Right lobe of liver (tissue), 6 donors: ENCODE data around the gene PPP1R14C. TPM values are rescaled to one million over a fixed set of nuclear protein-coding genes. Genes with fewer than 3 reads are reported as not detected.

Experiments used
- ATAC-seq, 4 donors: fragments of 200-7000 bp; cut with Tn5 transposase; one replicate each; pipeline ENCODE4 v1.9.1; 2020; ENCODE audit warnings: mild to moderate bottlenecking in 4 of 4, moderate library complexity in 4 of 4
- DNase-seq, 3 donors: peaks; one replicate each; pipeline ENCODE4 v3.0.0-alpha.2; 2020
- H3K27ac ChIP-seq, 3 donors: fragments of 200-600 bp; one replicate each; pipeline ENCODE4 v1.8.0; 2022
- H3K27me3 ChIP-seq, 2 donors: fragments of 200-600 bp; one replicate each; pipeline ENCODE4 v1.8.0; 2022
- H3K36me3 ChIP-seq, 4 donors: fragments of 200-600 bp; sonication (generic) in 1 of 4; one replicate each; pipeline versions ENCODE4 v1.5.1 to v1.8.0; 2017 to 2022; ENCODE audit warnings: control low read depth in 1 of 4
- H3K4me1 ChIP-seq, 4 donors: fragments of 200-600 bp; sonication (generic) in 1 of 4; one replicate each; pipeline versions ENCODE4 v1.5.1 to v1.8.0; 2017 to 2022; ENCODE audit warnings: control low read depth in 1 of 4
- H3K4me3 ChIP-seq, 3 donors: fragments of 200-600 bp; one replicate each; pipeline ENCODE4 v1.8.0; 2022
- H3K9me3 ChIP-seq, 4 donors: fragments of 200-600 bp; sonication (generic) in 1 of 4; one replicate each; pipeline versions ENCODE4 v1.5.1 to v1.8.0; 2017 to 2022; ENCODE audit warnings: control low read depth in 1 of 4
- POLR2A ChIP-seq: fragments of 450-650 bp; IDR thresholded peaks from one replicate; pipeline ENCODE4 v1.6.1; 2017; ENCODE audit warnings: antibody characterized with exemption, mild to moderate bottlenecking
- WGBS: methylation state at CpG from one replicate; pipeline ENCODE4 v1.1.6; 2018; ENCODE audit warnings: low coverage, low lambda C conversion rate; ENCODE audit not compliant: insufficient coverage; ENCODE audit errors: missing lambda C conversion rate; 5-methylcytosine and 5-hydroxymethylcytosine counted together
- intact Hi-C, 2 donors: fragments of 100-400 bp; cut with DNase I; formaldehyde crosslinking; loops; one replicate each; pipeline versions ENCODE4 v1.11.2 to v1.14.1; 2022
- total RNA-seq, 6 experiments: library from RNA; depleted of rRNA in 2 of 6; stranded (reverse); fragments of >200 nt in 2 of 6; fragmentation: NEBNext Ultra II Directional in 3 of 6; extraction: Animal tissue kit (Norgen Biotek cat#: 25700) in 3 of 6; gene quantifications; one replicate each; pipeline versions ENCODE4 v1.1.0 to v1.2.4, GENCODE V29; 2016 to 2023
- TF ChIP-seq, protein P1 (sequence below), 4 donors: fragments of 200-600 bp in 3 of 4; fragments of 450-650 bp in 1 of 4; IDR thresholded peaks; one replicate each; pipeline versions ENCODE4 v1.5.1 to v1.8.0; 2016 to 2022; ENCODE audit warnings: antibody characterized with exemption in 4 of 4, mild to moderate bottlenecking in 2 of 4
- donor health status: DM: no; HTN: yes; CAD: no.
- donor health status: DM: no; HTN: no; CAD: no.
- donor health status: DM: no; HTN: no; CAD: no.
- donor health status: DM: no; HTN: yes; CAD: no.
- donor health status: DM: no; HTN: yes; CAD: no.

Gene PPP1R14C
- total RNA-seq, 6 experiments from 2014 or later, result not detected

DNA sequence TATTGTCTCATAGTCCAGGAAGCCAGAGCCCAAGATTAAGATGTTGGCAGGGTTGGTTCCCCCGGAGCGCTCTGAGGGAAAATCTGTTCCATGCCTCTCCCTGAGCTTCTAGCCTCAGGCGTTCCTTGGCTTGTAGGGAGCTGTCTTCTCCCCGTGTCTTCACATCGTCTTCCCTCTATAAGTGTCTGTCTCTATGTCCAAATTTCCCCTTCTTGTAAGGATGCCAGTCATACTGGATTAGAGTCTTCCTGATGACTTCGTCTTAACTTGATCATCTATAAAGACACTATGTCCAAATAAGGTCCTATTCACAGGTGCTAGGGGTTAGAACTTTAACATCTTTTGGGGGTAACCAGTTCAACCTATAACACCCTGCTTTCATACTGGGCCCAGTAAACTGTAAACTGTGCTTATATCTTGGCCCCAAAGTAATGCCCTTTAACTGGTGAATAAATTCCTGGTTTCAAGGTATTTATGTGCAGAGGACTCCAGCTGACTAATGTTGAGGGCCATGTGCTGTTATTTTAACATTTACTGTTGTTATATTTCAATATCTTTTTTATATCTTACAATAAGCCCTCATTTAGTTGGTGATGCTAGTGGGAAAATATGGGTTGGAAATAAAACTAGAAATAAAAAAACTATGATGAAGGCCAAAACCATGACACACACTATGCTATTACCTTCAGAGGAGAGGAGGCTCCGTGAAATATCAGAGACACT, 124.3 kb downstream of the PPP1R14C start:
- no peak for DNase-seq
- intact Hi-C loops, result no loop called here
- no peaks in the 10 kb centered on the region for H3K4me1 ChIP-seq
- WGBS, result 92% methylated on average over 6 of the region's 7 CpGs
- no peaks in the 10 kb centered on the region for H3K9me3 ChIP-seq
- H3K27me3 ChIP-seq, result no peaks in the 10 kb centered on the region
- no peak for ATAC-seq
- H3K27ac ChIP-seq, result no peak overlapping the region
- H3K36me3 ChIP-seq, result no peaks in the 10 kb centered on the region
- TF ChIP-seq POLR2A, result no peak
- TF ChIP-seq, protein P1, sequence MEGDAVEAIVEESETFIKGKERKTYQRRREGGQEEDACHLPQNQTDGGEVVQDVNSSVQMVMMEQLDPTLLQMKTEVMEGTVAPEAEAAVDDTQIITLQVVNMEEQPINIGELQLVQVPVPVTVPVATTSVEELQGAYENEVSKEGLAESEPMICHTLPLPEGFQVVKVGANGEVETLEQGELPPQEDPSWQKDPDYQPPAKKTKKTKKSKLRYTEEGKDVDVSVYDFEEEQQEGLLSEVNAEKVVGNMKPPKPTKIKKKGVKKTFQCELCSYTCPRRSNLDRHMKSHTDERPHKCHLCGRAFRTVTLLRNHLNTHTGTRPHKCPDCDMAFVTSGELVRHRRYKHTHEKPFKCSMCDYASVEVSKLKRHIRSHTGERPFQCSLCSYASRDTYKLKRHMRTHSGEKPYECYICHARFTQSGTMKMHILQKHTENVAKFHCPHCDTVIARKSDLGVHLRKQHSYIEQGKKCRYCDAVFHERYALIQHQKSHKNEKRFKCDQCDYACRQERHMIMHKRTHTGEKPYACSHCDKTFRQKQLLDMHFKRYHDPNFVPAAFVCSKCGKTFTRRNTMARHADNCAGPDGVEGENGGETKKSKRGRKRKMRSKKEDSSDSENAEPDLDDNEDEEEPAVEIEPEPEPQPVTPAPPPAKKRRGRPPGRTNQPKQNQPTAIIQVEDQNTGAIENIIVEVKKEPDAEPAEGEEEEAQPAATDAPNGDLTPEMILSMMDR (IDR thresholded peaks at IDR 0.05), result no peak
- H3K4me3 ChIP-seq, result no peak overlapping the region

DNA sequence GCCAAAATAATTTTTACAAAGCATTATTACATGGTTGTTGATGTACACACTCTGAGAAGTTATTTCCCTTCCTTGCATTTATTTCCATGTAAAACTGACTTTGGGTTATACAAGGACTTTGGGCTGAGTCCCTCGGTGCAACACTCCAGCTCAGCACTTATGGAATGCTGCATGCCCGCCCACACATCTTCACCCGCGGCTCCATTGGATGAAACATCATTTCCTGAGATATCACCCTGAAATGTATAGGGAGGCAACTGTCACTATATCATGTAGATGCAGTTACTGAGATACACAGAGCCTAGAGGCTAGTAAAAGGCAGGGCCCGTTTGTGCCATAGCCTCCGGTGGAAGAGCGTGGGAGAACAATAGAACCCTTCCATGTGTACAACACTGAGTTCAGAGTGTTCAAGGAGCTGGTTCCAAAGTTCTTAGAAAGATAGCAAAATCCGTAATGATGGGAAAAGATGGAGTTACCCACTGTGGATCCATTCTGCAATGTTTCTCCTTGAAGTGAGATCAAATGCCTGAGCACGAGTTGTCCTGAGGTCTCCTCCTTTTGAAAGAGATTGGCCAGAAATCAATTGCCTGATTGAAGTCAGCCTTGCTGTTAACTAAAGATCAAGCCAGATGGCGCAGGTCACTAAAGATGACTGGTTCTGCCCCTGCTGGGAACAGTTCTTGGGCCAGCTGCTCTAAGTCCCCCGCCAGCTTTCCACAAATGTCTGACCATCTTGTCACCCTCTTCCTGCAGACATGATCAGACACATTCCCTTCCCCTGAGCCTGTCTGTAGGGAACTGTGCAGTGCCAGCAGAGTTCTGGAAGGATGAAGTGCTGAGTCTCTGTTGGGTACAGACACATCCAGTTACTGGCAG, 125.1 kb downstream of the PPP1R14C start:
- TF ChIP-seq, protein P1 (IDR thresholded peaks at IDR 0.05), result no peak
- TF ChIP-seq POLR2A, result no peak
- no peaks in the 10 kb centered on the region for H3K4me1 ChIP-seq
- no peak overlapping the region for H3K4me3 ChIP-seq
- WGBS, result 72% methylated on average over 9 of the region's 11 CpGs
- H3K9me3 ChIP-seq, result no peaks in the 10 kb centered on the region
- intact Hi-C loops, result no loop called here
- H3K36me3 ChIP-seq, result no peaks in the 10 kb centered on the region
- DNase-seq (no peak), ATAC-seq (no peak)
- H3K27me3 ChIP-seq, result no peaks in the 10 kb centered on the region
- no peak overlapping the region for H3K27ac ChIP-seq

DNA sequence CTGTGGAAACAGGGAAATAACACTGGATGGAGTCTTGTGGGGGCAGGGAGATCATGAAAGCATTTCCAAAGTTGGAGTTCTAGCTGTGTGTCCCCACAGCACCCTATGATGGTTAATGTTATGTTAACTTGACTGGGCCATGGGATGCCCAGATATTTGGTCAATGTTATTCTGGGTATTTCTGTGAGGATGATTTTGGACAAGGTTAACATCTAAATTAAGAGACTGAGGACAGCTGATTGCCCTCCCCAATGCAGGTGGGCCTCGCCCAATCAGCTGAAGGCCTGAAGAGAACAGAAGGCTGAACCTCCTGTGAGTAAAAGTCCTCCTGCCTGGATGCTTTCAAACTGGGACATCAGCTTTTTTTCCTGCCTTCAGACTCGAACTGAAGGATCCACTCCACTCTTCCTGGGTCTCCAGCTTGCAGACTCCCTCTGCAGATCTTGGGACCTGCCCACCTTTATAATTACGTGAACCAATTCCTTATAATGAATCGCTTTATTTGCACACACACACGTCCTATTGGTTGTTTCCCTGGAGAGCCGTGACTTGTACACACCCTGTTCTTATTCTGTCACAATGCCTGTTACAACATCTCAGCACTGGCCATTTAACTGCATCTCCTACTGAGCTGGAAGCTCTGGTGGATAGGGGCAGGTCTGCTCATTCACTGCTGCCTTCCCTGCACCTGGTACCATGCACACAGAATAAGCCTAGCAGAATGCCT, 126.4 kb downstream of the PPP1R14C start:
- 100% methylated on average over 3 of the region's 6 CpGs for WGBS
- TF ChIP-seq, protein P1 (IDR thresholded peaks at IDR 0.05), result no peak
- no peak for TF ChIP-seq POLR2A

DNA sequence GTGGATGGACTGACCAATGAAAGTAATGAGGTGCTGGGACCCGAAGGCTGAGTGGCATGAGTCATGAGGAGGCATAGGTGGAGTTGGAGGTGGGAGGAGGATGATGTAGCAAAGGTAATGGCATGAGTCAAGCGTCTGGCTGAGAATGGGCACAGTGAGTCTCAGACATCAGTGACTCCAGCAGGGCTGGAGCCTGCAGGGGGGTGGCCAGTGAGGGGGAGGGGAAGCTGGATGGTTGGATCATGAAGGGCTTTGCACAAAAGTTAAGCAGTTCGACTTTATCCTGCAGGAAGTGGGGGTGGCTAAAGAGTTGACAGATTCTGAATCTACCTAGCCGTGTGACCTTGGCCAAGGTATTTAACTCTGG, 127.0 kb downstream of the PPP1R14C start:
- no peaks in the 10 kb centered on the region for H3K9me3 ChIP-seq
- H3K27me3 ChIP-seq, result no peaks in the 10 kb centered on the region
- H3K4me1 ChIP-seq, result no peaks in the 10 kb centered on the region
- WGBS, result 73% methylated on average over 4 of the region's 4 CpGs
- ATAC-seq (no peak), DNase-seq (no peak)
- H3K4me3 ChIP-seq, result no peak overlapping the region
- intact Hi-C loops, result no loop called here
- no peaks in the 10 kb centered on the region for H3K36me3 ChIP-seq
- TF ChIP-seq, protein P1 (IDR thresholded peaks at IDR 0.05), result no peak
- TF ChIP-seq POLR2A, result no peak
- H3K27ac ChIP-seq, result no peak overlapping the region

More for the DNA sequence above, 126.4 kb downstream of the PPP1R14C start:
- no peaks in the 10 kb centered on the region for H3K27me3 ChIP-seq
- no peaks in the 10 kb centered on the region for H3K9me3 ChIP-seq
- no peak for DNase-seq
- H3K4me3 ChIP-seq, result no peak overlapping the region
- intact Hi-C loops, result no loop called here
- H3K36me3 ChIP-seq, result no peaks in the 10 kb centered on the region
- no peak overlapping the region for H3K27ac ChIP-seq
- H3K4me1 ChIP-seq, result no peaks in the 10 kb centered on the region
- no peak for ATAC-seq
